Fibroblast of pulmonary artery (primary cell): ENCODE measurements around the gene PDZD2.

Experiments used
- DNase-seq: peaks from one replicate; pipeline ENCODE4 v3.0.0-alpha.2; 2010; ENCODE audit warnings: low read depth
- H3K4me3 ChIP-seq: replicated peaks from 2 replicates; pipeline ENCODE4 v1.5.1; 2011; ENCODE audit warnings: low read depth, mild to moderate bottlenecking, control low read depth, low read length, moderate library complexity
- CTCF ChIP-seq: IDR thresholded peaks from 2 replicates; pipeline ENCODE4 v1.5.1; 2011; ENCODE audit warnings: mild to moderate bottlenecking, control low read depth, low read length, inconsistent platforms; ENCODE audit errors: missing control alignments

The PDZD2 gene

GRCh38 chr5:31743678-31744077 lies 104.7 kb downstream of the PDZD2 start:
- no peak for TF ChIP-seq CTCF
- H3K4me3 ChIP-seq: no peak overlapping the region
- DNase-seq: no peak

- DNase-seq: no peak
- no peak overlapping the region for H3K4me3 ChIP-seq
- TF ChIP-seq CTCF: no peak
These were observed 109.7 kb downstream of the PDZD2 start for GRCh38 chr5:31748458-31749172.

GRCh38 chr5:31750215-31750614 lies 111.3 kb downstream of the PDZD2 start:
- DNase-seq: no peak
- no peak overlapping the region for H3K4me3 ChIP-seq
- TF ChIP-seq CTCF: no peak

- TF ChIP-seq CTCF: no peak
- no peak for DNase-seq
- H3K4me3 ChIP-seq: no peak overlapping the region
These were observed 112.7 kb downstream of the PDZD2 start for GRCh38 chr5:31751610-31752009.

GRCh38 chr5:31753700-31754357 lies 114.9 kb downstream of the PDZD2 start:
- no peak for DNase-seq
- TF ChIP-seq CTCF: no peak
- no peak overlapping the region for H3K4me3 ChIP-seq

- DNase-seq: no peak
- H3K4me3 ChIP-seq: no peak overlapping the region
- no peak for TF ChIP-seq CTCF
These were observed 115.4 kb downstream of the PDZD2 start for GRCh38 chr5:31754358-31754704.
